Renal cortex interstitium (tissue), 15 donors: Measurements from ENCODE around the gene GOLGA6L2. TPM values are rescaled to one million over a fixed set of nuclear protein-coding genes. Genes with fewer than 3 reads are reported as not detected.

Experiments used
- DNase-seq, 11 donors: peaks; one replicate each; pipeline ENCODE4 v3.0.0-alpha.2; 2013; ENCODE audit warnings: low read depth in 9 of 11, low spot score in 4 of 11; ENCODE audit errors: extremely low read depth in 1 of 11
- long read RNA-seq, 16 experiments: transcript quantifications; one replicate each; lab custom pipeline, GENCODE V29; 2026
- polyA plus RNA-seq, 3 donors: library from polyadenylated mRNA; unstranded; fragments of 120-200 nt; gene quantifications; one replicate each; pipeline ENCODE4 v1.2.1, GENCODE V29; 2013; ENCODE audit not compliant: insufficient read length in 3 of 3

The GOLGA6L2 gene
- polyA plus RNA-seq: not detected
- long read RNA-seq, donor 1: 0 reads
- long read RNA-seq, donor 2: 0 reads
- long read RNA-seq, donor 3: 0 reads
- long read RNA-seq, donor 4: 0 reads
- long read RNA-seq, donor 5: 0 reads
- long read RNA-seq, donor 6: 0 reads
- long read RNA-seq, donor 7: 0 reads
- long read RNA-seq, donor 8: 0 reads
- long read RNA-seq, donor 9: 0 reads
- long read RNA-seq, donor 10: 0 reads
- long read RNA-seq, donor 11: 0 reads
- long read RNA-seq, donor 12: 0 reads
- long read RNA-seq, donor 13: 0 reads
- long read RNA-seq, donor 14: 0 reads
- long read RNA-seq, donor 15: 0 reads
- long read RNA-seq, donor 16: 0 reads

GRCh38 chr15:23447107-23447500 lies at the start of gene GOLGA6L2:
GOLGA6L2 (minus strand) TSS chr15:23447243; CDS start chr15:23447181, 62 bp downstream.
- DNase-seq: no peak

GRCh38 chr15:23484870-23485269 lies 37.8 kb upstream of the GOLGA6L2 start:
- no peak for DNase-seq

GRCh38 chr15:23483821-23484299 lies 36.8 kb upstream of the GOLGA6L2 start:
- no peak for DNase-seq

- no peak for DNase-seq
These were observed 35.9 kb upstream of the GOLGA6L2 start for GRCh38 chr15:23482764-23483489.

- DNase-seq: no peak
These were observed 35.2 kb upstream of the GOLGA6L2 start for GRCh38 chr15:23482228-23482627.

- DNase-seq: no peak
These were observed 30.9 kb upstream of the GOLGA6L2 start for GRCh38 chr15:23477920-23478319.

- DNase-seq: no peak
These were observed 25.6 kb upstream of the GOLGA6L2 start for GRCh38 chr15:23472678-23473077.

GRCh38 chr15:23472033-23472432 lies 25.0 kb upstream of the GOLGA6L2 start:
- DNase-seq: no peak

GRCh38 chr15:23467110-23467600 lies 20.1 kb upstream of the GOLGA6L2 start:
- DNase-seq: peak in 5 of 11 donors; percentile 0 to 5 (median 2)

GRCh38 chr15:23457890-23458289 lies 10.8 kb upstream of the GOLGA6L2 start:
- no peak for DNase-seq

- no peak for DNase-seq
These were observed 582 bp downstream of the GOLGA6L2 start for GRCh38 chr15:23446215-23447106.

GRCh38 chr15:23444269-23444668 lies 2.8 kb downstream of the GOLGA6L2 start:
- no peak for DNase-seq

- no peak for DNase-seq
These were observed 5.8 kb downstream of the GOLGA6L2 start for GRCh38 chr15:23441204-23441603.

GRCh38 chr15:23440596-23440995 lies 6.4 kb downstream of the GOLGA6L2 start:
- DNase-seq: no peak

GRCh38 chr15:23439513-23439912 lies 7.5 kb downstream of the GOLGA6L2 start:
- DNase-seq: no peak

GRCh38 chr15:23438816-23439466 lies 8.1 kb downstream of the GOLGA6L2 start:
- no peak for DNase-seq

- DNase-seq: no peak
These were observed 9.4 kb downstream of the GOLGA6L2 start for GRCh38 chr15:23437673-23438072.

GRCh38 chr15:23437146-23437545 lies 9.9 kb downstream of the GOLGA6L2 start:
- no peak for DNase-seq

GRCh38 chr15:23436421-23436820 lies 10.6 kb downstream of the GOLGA6L2 start:
- no peak for DNase-seq
